MCF 10A (cell line): ENCODE data around the gene DTL. TPM values are rescaled to one million over a fixed set of nuclear protein-coding genes. Genes with fewer than 3 reads are reported as not detected.
A peak's percentile ranks its signal among the peaks of the same experiment; 100 is the strongest.
"Not testable (repeated sequence)": the region's sequence is repeated elsewhere in the genome, so short reads cannot be mapped to it uniquely, and the experiment has no call there.

Source experiments
- BruUV-seq: library from RNA; stranded (reverse); fragments of 400-500 nt; replicated peaks from 2 replicates; lab custom pipeline; 2021; lab: Mats Ljungman, UMichigan
- CTCF ChIA-PET: fragments of 300-600 bp; sonication (Branson Sonifier 250); formaldehyde crosslinking; extraction: SDS; loops from one replicate; lab custom pipeline; 2021; ENCODE audit warnings: antibody characterized with exemption, inconsistent platforms; lab: Yijun Ruan, JAX
- POLR2A ChIA-PET: fragments of 300-600, 350-650 bp; sonication (Branson Sonifier 250); formaldehyde crosslinking; extraction: SDS; loops from one replicate; lab custom pipeline; 2020; ENCODE audit warnings: antibody characterized with exemption, inconsistent platforms; lab: Yijun Ruan, JAX
- DNase-seq: peaks from one replicate; pipeline ENCODE4 v3.0.0-alpha.2; 2018; ENCODE audit not compliant: unreplicated experiment
- H3K27ac Mint-ChIP-seq: one replicate; pipeline ENCODE4 v1.8.0; 2022; ENCODE audit warnings: mild to moderate bottlenecking, low read depth, mixed read lengths; ENCODE audit not compliant: unreplicated experiment
- H3K27me3 Mint-ChIP-seq: one replicate; pipeline ENCODE4 v1.8.0; 2022; ENCODE audit warnings: mixed read lengths; ENCODE audit not compliant: insufficient read depth, unreplicated experiment
- H3K36me3 Mint-ChIP-seq: one replicate; pipeline ENCODE4 v1.8.0; 2022; ENCODE audit warnings: mild to moderate bottlenecking, moderate library complexity, mixed read lengths; ENCODE audit not compliant: insufficient read depth, unreplicated experiment
- H3K4me1 Mint-ChIP-seq: one replicate; pipeline ENCODE4 v1.8.0; 2022; ENCODE audit warnings: mixed read lengths; ENCODE audit not compliant: insufficient read depth, unreplicated experiment
- H3K4me3 Mint-ChIP-seq: one replicate; pipeline ENCODE4 v1.8.0; 2022; ENCODE audit warnings: mild to moderate bottlenecking, moderate library complexity, mixed read lengths; ENCODE audit not compliant: unreplicated experiment
- H3K9me3 Mint-ChIP-seq: one replicate; pipeline ENCODE4 v1.8.0; 2022; ENCODE audit warnings: mixed read lengths; ENCODE audit not compliant: unreplicated experiment
- intact Hi-C: fragments of 100-400 bp; cut with micrococcal nuclease; formaldehyde crosslinking; loops from 2 replicates; pipeline ENCODE4 v1.14.1; 2022
- total RNA-seq: library from RNA; stranded (reverse); gene quantifications from 2 replicates; pipeline ENCODE4 v1.2.3, GENCODE V29; 2022
- TF ChIP-seq, protein P1 (sequence below): fragments of 200-600 bp; IDR thresholded peaks from one replicate; pipeline ENCODE4 v1.8.0; 2022; ENCODE audit warnings: antibody characterized with exemption, mild to moderate bottlenecking; ENCODE audit not compliant: unreplicated experiment

Gene DTL
- total RNA-seq, 1 experiment from 2014 or later = 34.4 TPM

DNA sequence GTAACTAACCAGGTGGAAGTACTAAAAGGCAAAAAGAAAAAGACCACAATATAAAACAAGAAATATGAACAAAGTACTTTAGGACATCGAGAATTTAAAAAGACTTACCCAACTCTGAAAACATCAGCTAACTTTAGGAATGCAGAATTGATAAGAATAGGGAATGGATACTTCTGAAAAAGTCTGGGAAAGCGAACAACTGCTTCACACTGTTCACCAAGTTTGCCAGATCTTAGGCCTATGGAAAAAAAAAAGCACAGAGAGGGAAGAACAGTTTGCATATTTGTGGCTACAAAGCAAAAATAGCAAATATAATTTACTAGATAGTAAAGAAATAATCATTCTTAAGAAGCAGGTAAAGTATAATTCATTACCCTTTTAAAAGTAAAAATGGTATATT, 14.6 kb upstream of the DTL start:
- ChIA-PET POLR2A (interaction anchor here (24.7 kb wide), 1 partner anchor 12 kb away, joined by 385 read pairs; the partner anchor contains the start of genes DTL and INTS7), CTCF (interaction anchor here (0.7 to 9.6 kb wide), 6 partner anchors 6 to 1611 kb away, joined by 3 to 100 read pairs (median 6); partner anchors contain the start of genes DTL and INTS7)
- BruUV-seq = no TSS peak
- Mint-ChIP-seq H3K27me3 (no peaks in the 10 kb centered on the region), H3K9me3 (peaks cover 12% of the 10 kb centered on the region), H3K4me1 (peaks cover 6% of the 10 kb centered on the region), H3K4me3 (no peak overlapping the region), H3K27ac (peak overlapping the region; percentile 57), H3K36me3 (peaks cover 50% of the 10 kb centered on the region)
- DNase-seq = no peak
- intact Hi-C loops = no loop called here
- TF ChIP-seq, protein P1, sequence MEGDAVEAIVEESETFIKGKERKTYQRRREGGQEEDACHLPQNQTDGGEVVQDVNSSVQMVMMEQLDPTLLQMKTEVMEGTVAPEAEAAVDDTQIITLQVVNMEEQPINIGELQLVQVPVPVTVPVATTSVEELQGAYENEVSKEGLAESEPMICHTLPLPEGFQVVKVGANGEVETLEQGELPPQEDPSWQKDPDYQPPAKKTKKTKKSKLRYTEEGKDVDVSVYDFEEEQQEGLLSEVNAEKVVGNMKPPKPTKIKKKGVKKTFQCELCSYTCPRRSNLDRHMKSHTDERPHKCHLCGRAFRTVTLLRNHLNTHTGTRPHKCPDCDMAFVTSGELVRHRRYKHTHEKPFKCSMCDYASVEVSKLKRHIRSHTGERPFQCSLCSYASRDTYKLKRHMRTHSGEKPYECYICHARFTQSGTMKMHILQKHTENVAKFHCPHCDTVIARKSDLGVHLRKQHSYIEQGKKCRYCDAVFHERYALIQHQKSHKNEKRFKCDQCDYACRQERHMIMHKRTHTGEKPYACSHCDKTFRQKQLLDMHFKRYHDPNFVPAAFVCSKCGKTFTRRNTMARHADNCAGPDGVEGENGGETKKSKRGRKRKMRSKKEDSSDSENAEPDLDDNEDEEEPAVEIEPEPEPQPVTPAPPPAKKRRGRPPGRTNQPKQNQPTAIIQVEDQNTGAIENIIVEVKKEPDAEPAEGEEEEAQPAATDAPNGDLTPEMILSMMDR = no peak

DNA sequence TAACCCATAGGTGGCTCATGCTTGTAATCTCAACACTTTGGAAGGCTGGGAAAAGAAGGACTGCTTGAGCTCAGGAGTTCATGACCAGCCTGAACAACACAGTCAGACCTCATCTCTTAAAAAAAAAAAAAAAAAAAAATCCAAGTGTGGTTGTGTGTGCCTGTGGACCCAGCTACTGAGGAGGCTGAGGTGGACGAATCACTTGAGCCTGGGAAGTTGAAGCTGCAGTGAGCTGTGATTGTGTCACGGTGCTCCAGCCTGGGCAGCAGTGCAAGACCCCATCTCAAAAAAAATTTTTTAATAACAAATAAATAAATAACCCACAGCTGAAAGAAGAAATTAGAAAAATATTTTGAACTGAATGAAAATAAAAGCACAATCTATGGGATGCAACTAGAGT, 14.0 kb upstream of the DTL start:
- intact Hi-C loops = no loop called here
- H3K4me1 Mint-ChIP-seq = peaks cover 10% of the 10 kb centered on the region
- CTCF ChIA-PET = interaction anchor here (0.6 to 9.6 kb wide), 6 partner anchors 7 to 551 kb away, joined by 3 to 100 read pairs (median 6); partner anchors contain the start of genes DTL and INTS7
- POLR2A ChIA-PET = interaction anchor here (0.6 to 24.7 kb wide), 3 partner anchors 11 to 214 kb away, joined by 3 to 385 read pairs (median 3); partner anchors contain the start of genes DTL and INTS7
- no peak for DNase-seq
- peaks cover 12% of the 10 kb centered on the region for H3K9me3 Mint-ChIP-seq
- BruUV-seq = no TSS peak
- no peak overlapping the region for H3K27ac Mint-ChIP-seq
- H3K36me3 Mint-ChIP-seq = peaks cover 44% of the 10 kb centered on the region
- TF ChIP-seq, protein P1 = no peak
- H3K27me3 Mint-ChIP-seq = no peaks in the 10 kb centered on the region
- H3K4me3 Mint-ChIP-seq = no peak overlapping the region

DNA sequence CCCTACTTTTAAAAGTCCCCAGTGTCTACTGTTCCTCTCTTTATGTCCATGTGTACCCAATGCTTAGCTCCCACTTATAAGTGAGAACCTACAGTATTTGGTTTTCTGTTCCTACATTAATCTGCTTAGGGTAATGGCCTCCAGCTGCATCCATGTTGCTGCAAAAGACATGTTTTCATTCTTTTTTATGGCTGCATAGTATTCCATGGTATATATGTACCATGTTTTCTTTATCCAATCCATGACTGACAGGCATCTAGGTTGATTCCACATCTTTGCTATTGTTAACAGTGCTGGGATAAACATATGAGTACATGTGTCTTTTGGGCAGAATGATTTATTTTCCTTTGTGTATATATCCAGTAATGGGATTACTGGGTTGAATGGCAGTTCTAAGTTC, 12.6 kb upstream of the DTL start:
- H3K4me3 Mint-ChIP-seq, H3K27me3 Mint-ChIP-seq, BruUV-seq, intact Hi-C loops, DNase-seq, H3K27ac Mint-ChIP-seq: not testable (repeated sequence)
- ChIA-PET CTCF (interaction anchor here (0.6 to 9.6 kb wide), 4 partner anchors 8 to 446 kb away, joined by 3 to 100 read pairs (median 44); partner anchors contain the start of genes DTL and INTS7), POLR2A (interaction anchor here (24.7 kb wide), 1 partner anchor 10 kb away, joined by 385 read pairs; the partner anchor contains the start of genes DTL and INTS7)
- H3K9me3 Mint-ChIP-seq = peaks cover 12% of the 10 kb centered on the region
- H3K4me1 Mint-ChIP-seq = peaks cover 23% of the 10 kb centered on the region
- H3K36me3 Mint-ChIP-seq = peaks cover 31% of the 10 kb centered on the region

DNA sequence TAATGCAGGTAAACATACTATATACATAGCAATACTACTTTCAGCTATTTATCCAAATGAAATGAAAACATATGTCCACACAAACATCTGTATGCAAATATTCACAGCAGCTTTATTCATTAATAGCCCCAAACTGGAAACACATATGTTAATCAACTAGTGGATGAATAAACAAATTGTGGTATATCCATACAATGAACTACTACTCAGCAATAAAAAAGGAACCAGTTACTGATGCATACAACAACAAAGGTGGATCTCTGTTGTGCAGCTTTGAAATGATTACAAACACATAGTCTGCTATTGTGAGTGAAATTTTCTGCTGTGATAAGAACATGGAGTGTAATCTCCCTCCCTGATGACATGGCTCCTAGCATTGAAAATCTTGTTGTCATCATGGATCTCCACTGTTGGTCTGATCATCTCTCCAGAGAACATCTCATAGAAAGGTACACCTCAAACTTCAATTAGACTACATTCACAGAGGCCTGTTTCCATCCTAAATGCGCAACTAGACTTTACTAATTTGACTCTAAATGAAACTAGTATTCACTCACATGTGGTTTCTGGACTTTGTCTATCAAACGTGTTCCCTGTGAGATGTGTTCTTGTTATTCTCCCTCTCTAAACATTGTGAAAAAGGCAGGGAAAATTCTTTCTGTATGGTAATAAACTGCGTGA, 10.9 kb upstream of the DTL start:
- Mint-ChIP-seq H3K27ac (peak overlapping the region; percentile 14), H3K27me3 (no peaks in the 10 kb centered on the region), H3K36me3 (peaks cover 21% of the 10 kb centered on the region), H3K4me3 (no peak overlapping the region), H3K4me1 (peaks cover 40% of the 10 kb centered on the region), H3K9me3 (peaks cover 12% of the 10 kb centered on the region)
- intact Hi-C loops = no loop called here
- BruUV-seq = no TSS peak
- CTCF ChIA-PET = interaction anchor here (1.0 to 9.6 kb wide), 4 partner anchors 10 to 346 kb away, joined by 3 to 100 read pairs (median 44); partner anchors contain the start of genes DTL and INTS7
- TF ChIP-seq, protein P1 = no peak
- no peak for DNase-seq
- POLR2A ChIA-PET = interaction anchor here (0.8 to 24.7 kb wide), 3 partner anchors 5 to 80 kb away, joined by 3 to 385 read pairs (median 385); partner anchors contain the start of genes DTL and INTS7

DNA sequence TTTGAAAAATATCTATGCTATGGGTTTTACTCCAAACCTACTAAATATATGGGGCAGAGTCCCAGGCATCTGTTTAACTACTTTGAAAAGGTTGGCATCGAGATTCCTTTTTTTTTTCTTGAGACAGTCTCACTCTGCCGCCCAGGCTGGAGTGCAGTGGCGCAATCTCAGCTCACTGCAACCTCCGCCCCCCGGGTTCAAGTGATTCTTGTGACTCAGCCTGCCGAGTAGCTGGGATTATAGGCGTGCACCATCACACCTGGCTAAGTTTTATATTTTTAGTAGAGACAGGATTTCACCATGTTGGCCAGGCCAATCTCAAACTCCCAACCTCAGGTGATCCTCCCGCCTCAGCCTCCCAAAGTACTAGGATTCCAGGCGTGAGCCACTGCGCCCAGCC, 7.8 kb upstream of the DTL start:
- peaks cover 12% of the 10 kb centered on the region for H3K36me3 Mint-ChIP-seq
- POLR2A ChIA-PET = interaction anchor here (1.1 to 24.7 kb wide), 3 partner anchors 5 to 21 kb away, joined by 4 to 385 read pairs (median 385); partner anchors contain the start of genes DTL and INTS7
- intact Hi-C loops, H3K27me3 Mint-ChIP-seq, BruUV-seq: not testable (repeated sequence)
- peaks cover 61% of the 10 kb centered on the region for H3K4me1 Mint-ChIP-seq
- peak overlapping the region; percentile 40 for H3K4me3 Mint-ChIP-seq
- CTCF ChIA-PET = interaction anchor here (0.5 to 9.6 kb wide), 19 partner anchors 8 to 552 kb away, joined by 3 to 100 read pairs (median 4); partner anchors contain the start of genes DTL and INTS7
- DNase-seq = peak; percentile 93
- peak overlapping the region; percentile 77 for H3K27ac Mint-ChIP-seq
- H3K9me3 Mint-ChIP-seq = peaks cover 12% of the 10 kb centered on the region
